NK-92 (cell line): ENCODE results near the gene SASH3.

Source experiments
- DNase-seq: peaks from one replicate; lab custom pipeline; 2025; ENCODE audit not compliant: unreplicated experiment; lab: John Stamatoyannopoulos, UW

Gene SASH3

GRCh38 chrX:129808158-129808828, 28.5 kb downstream of the SASH3 start:
- no peak for DNase-seq

DNA sequence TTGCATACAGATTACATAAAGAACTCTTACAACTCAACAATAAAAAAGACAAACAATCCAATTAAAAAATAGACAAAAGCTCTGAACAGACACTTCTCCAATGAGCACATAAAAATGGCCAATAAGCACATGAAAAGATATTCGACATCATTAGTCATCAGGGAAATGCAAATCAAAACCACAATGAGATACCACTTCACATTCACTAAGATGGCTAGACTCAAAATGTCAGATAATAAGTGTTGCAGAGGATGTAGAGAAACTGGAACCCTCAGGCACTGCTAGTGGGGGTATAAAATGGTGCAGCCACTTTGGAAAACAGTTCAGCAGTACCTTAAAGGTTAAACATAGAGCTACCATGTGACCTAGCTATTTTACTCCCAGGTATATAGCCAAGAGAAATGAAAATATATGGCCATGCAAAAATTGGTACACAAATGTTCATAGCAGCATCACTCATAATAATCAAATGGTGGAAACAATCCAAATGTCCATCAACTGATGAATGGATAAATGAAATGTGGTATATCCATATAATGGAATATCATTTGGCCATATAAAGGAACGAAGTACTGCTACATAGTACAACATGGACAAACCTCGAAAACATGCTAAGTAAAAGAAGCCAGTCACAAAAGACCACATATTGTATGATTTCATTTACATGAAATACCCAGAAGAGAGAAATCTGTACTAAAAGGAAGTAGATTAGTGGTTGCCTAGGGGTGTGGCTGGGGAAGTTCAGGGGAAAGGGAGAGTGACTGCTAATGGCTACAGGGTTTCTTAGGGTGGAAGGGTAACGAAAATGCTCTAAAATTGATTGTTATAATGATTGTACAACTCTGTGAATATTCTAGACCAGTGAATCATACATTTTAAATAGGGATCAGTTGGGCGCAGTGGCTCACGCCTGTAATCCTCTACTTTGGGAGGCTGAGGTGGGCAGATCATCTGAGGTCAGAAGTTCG, 29.4 kb downstream of the SASH3 start:
- DNase-seq = no peak

DNA sequence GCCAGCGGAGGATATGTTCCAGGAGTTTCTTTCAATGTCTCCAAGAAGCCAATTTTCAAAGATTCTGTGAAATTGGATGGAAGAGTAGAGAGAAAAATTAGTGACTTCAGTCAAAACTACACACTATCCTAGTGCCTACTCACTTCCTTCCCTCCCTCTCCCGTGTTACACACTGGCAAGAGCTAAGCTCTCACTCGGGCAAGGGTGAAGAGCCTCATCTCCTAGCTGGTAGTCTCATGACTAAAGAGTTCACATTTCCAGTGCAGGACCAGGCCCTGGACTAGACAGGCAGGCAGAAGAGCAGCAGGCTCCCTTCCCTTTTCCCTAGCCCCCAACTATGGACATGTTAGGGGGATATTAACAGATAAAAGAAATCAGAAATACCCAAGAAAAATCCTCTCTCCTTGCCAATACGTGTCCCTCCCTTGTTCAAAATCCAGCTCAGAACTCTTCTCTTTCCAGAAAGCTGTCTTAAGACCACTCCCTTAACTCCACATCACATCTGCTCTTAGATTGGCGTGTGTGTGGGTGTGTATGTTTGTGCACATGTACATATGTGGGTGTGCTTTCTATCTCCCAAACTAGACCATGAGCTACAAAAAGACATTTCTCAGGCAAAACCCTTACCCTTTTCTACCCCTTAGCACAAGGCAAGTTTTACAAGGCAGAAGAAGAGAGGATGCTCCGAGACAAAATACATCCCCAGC, 34.1 kb downstream of the SASH3 start:
- no peak for DNase-seq

GRCh38 chrX:129818123-129818522, 38.4 kb downstream of the SASH3 start:
- DNase-seq = no peak

GRCh38 chrX:129823115-129823514, 43.4 kb downstream of the SASH3 start:
- no peak for DNase-seq

DNA sequence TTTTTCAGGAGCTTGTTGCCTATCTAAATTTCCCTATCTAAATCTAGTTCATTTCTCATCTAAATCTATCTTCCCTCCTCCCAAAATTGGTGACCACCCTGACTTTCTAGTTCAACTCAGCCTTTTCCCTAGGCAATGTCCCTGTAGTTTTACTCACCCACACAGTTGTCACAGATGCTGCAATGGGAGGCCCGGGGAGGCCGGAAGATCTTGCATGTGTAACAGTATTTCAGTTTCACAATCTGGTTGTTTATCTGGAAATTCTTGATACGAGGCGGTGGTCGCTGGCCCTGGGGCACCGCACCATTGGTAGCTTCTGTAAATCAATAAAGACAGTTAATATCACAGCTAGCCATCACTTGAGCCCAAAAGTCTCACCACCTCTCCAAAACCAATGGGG, 43.8 kb downstream of the SASH3 start:
- no peak for DNase-seq

- DNase-seq = no peak
Measured at GRCh38 chrX:129824620-129825019, 44.9 kb downstream of the SASH3 start.

DNA sequence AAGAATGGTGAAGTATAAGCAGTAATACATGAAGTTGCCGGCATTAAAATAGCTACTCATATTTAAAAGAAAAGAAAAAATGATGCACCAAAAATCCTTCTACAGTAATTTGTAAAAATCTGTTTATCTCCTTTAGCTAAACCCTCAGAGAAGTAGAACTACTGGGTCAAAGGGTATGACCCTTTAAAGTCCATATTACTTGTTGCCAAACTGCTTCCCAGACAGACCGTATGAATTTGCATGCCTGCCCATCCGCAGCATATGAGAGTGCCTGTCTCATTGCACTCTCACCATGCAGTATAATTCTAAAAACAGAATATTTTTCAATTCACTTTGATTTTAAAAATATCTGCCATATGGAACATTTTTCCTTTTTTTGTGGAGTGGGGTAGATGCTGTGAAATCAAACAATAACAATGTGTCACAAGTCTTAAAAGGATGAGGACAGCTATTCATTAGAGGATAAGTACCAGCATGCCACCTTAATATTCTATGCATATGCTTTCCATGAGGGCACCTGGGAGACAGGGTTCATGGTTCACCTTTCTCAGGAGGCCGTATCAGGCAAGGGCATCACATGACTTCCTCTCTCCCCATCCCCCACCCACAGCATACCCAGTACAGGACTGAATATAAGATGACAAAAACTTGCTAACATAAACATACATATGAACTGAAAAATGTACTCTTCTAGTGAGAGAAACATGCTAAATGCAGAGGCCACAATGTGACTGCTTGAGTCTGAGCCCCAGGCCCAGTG, 46.2 kb downstream of the SASH3 start:
- no peak for DNase-seq

GRCh38 chrX:129830494-129830893, 50.7 kb downstream of the SASH3 start:
- no peak for DNase-seq

GRCh38 chrX:129831091-129831885, 51.5 kb downstream of the SASH3 start:
- no peak for DNase-seq

DNA sequence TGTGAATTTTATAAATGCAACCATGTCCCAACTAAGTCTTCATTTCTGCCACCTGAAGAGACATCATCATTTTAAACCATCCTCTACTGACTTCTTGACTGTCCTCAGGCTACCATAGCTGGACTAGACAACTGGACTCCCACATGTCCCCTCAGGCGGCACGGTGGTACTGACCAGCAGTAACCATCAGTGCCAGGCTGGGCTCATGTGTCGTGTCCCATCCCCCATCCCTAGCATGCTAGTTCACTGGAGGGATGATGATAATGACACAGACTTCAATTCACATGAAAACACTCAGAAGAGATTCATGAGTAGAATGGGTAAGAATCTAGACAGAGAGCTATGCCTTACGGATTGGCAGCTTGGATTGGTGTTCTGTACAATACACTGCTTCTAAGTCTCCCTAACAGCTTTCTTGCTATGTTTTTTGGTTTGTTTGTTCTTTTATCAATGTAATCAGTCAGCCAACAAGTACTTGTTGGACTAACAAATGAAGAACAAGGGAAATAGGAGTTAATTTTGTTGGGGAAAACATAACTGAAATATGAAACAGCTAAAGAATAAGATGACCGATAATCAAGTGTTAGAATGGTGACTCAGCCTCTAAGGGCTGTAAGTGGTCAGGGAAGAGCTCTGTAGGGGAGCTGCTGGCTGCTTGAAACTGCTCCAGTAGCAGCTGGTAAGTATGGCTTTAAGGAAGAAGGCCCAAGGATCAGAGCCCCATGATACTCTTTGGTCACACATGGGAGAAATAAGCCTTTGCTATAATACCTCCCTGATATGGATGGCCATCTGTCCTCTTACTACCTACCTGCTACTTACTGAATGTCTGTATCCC, 53.6 kb downstream of the SASH3 start:
- DNase-seq = no peak

- no peak for DNase-seq
Measured at GRCh38 chrX:129836827-129837226, 57.1 kb downstream of the SASH3 start.

DNA sequence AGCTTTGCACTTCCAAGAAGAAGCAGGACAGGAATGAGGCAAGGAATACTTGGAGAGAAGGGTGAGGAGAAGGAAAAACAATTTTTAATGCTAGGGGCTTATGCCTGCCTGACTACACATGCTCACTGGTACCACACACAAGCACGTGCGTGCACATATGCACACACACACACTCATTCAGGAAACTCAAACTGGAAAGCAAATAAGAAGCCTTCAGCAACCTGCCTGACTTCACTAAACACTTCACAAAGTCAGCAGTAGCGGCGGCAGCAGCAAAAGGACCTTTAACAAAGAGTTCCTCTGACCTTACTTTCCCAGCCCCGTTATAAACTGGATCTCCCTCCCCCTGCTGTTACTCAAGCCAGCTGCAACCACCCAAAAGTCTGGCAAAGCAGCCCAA, 60.6 kb downstream of the SASH3 start:
- no peak for DNase-seq

DNA sequence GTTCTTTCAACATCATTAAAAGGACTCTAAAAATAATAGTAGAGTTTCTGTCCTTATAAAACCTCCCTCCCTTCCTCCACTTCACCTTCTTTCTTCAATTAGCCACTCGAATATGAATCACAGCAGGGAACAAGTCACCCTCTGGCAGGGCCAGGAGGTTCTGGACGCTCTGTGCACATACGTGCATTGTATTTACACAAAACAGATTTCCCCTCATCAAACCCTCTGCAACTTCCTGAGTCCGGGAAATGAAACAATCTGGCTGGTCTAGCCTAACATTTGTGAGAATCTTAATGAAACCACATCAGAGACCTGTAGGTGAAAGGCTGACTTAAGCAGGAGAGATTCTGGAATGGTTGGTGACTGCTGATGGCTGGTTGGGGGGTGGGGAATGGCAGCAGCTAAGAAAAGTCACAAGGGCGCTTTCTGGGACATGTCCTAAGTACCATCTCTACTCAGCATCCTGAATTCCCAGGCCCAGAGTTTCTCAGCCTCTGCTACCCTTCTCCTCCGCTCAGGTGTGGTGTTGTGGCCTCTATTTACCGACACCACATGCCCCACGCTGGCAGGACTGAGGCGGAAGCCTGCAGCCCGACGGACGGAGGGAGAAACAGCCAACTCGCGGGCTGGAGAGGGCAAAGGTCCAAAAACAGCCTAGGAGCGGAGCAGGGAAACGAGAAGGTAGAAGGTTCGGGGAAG, 62.9 kb downstream of the SASH3 start:
- no peak for DNase-seq

DNA sequence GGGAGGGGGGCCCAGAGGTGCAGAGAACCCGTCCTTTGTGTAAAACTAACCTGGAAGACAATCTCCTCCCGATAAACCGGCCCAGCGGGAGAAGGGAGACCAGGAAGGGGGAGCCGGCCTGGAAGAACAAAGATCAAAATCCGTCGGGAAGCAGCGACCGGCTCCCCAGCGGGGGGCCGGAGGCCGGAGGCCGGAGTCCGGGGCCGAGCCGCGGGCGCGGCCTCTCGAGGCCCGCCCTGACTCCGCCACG, 63.4 kb downstream of the SASH3 start:
- no peak for DNase-seq

GRCh38 chrX:129843459-129844306, 63.9 kb downstream of the SASH3 start, which contains the start of gene ZDHHC9:
Gene ZDHHC9 (minus strand): TSS chrX:129843886. CDS start chrX:129841945, 1,941 bp downstream.
- peak; percentile 14 for DNase-seq
